HCT116 (cell line): Measurements from ENCODE around the gene MLXIPL. TPM values are rescaled to one million over a fixed set of nuclear protein-coding genes. Genes with fewer than 3 reads are reported as not detected.
"Not testable (repeated sequence)": the region's sequence is repeated elsewhere in the genome, so short reads cannot be mapped to it uniquely, and the experiment has no call there.

Experiments
- ATAC-seq: fragments of 200-7000 bp; cut with Tn5 transposase; 2 replicates; pipeline ENCODE4 v1.9.1; 2020; ENCODE audit warnings: mild to moderate bottlenecking, moderate library complexity
- BruUV-seq: library from RNA; stranded (reverse); fragments of 400-500 nt; replicated peaks from 2 replicates; lab custom pipeline; 2021; lab: Mats Ljungman, UMichigan
- CTCF ChIA-PET: fragments of 300-600 bp; sonication (Branson Sonifier 250); formaldehyde crosslinking; loops from one replicate; lab custom pipeline; 2021; ENCODE audit warnings: antibody characterized with exemption; lab: Charles Lee
- POLR2A ChIA-PET: fragments of 300-600, 350-600 bp; sonication (Branson Sonifier 250); formaldehyde crosslinking; loops from one replicate; lab custom pipeline; 2021; ENCODE audit warnings: antibody characterized with exemption; lab: Charles Lee
- RAD21 ChIA-PET, 2 experiments: fragments of 300-600 bp; sonication (Branson Sonifier 250); formaldehyde crosslinking; loops; one replicate each; lab custom pipeline; 2023; ENCODE audit warnings: low total read pairs in 2 of 2; ENCODE audit not compliant: uncharacterized antibody in 2 of 2, unreplicated experiment in 2 of 2, low non-redundant PET in 1 of 2; lab: Charles Lee
- DNase-seq: peaks from one replicate; pipeline ENCODE4 v3.0.0-alpha.2; 2010; ENCODE audit warnings: low read depth, low spot score
- H2AFZ ChIP-seq: fragments of 200-600 bp; shearing (Covaris generic), sonication (generic); 2 replicates; pipeline ENCODE4 v1.6.1; 2017; ENCODE audit warnings: low read depth, mixed run types, mixed read lengths, antibody characterized with exemption, low read length; ENCODE audit not compliant: poor library complexity, severe bottlenecking
- H3K27ac ChIP-seq: 2 replicates; pipeline ENCODE4 v1.5.1; 2012; ENCODE audit warnings: low read depth, low read length
- H3K27me3 ChIP-seq: fragments of 200-600 bp; sonication (generic); 2 replicates; pipeline ENCODE4 v1.6.1; 2016; ENCODE audit warnings: mixed run types, low read length, mixed read lengths; ENCODE audit not compliant: insufficient read depth
- H3K36me3 ChIP-seq, 2 experiments: fragments of 200-500 bp in 1 of 2; fragments of 200-600 bp in 1 of 2; sonication (Bioruptor generic) in 1 of 2; sonication (generic) in 1 of 2; 2 replicates each; pipeline versions ENCODE4 v1.5.1 to v1.6.1; 2014 to 2016; ENCODE audit warnings: low read length in 2 of 2, inconsistent platforms in 1 of 2, mixed read lengths in 1 of 2, mixed run types in 1 of 2; ENCODE audit not compliant: insufficient read depth in 2 of 2, control insufficient read depth in 1 of 2
- H3K4me1 ChIP-seq, 2 experiments: fragments of 200-600 bp in 1 of 2; sonication (generic) in 1 of 2; 2 replicates each; pipeline versions ENCODE4 v1.5.1 to v1.6.1; 2012 to 2017; ENCODE audit warnings: low read length in 2 of 2, inconsistent platforms in 1 of 2, mild to moderate bottlenecking in 1 of 2, mixed read lengths in 1 of 2, mixed run types in 1 of 2, moderate library complexity in 1 of 2; ENCODE audit not compliant: insufficient read depth in 2 of 2, control insufficient read depth in 1 of 2
- H3K4me2 ChIP-seq: fragments of 200-600 bp; sonication (generic); 2 replicates; pipeline ENCODE4 v1.6.1; 2017; ENCODE audit warnings: mixed run types, low read length, mixed read lengths
- H3K4me3 ChIP-seq, 2 experiments: fragments of 200-600 bp in 1 of 2; sonication (generic) in 1 of 2; replicated peaks in 1 of 2; 2 replicates each; pipeline ENCODE4 v1.5.1; 2011 to 2016; ENCODE audit warnings: low read length in 2 of 2, control low read depth in 1 of 2, low read depth in 1 of 2, mild to moderate bottlenecking in 1 of 2, mixed read lengths in 1 of 2, mixed run types in 1 of 2
- H3K79me2 ChIP-seq: fragments of 200-600 bp; sonication (generic); 2 replicates; pipeline ENCODE4 v1.6.1; 2017; ENCODE audit warnings: mild to moderate bottlenecking, mixed run types, low read length, moderate library complexity, mixed read lengths; ENCODE audit not compliant: insufficient read depth
- H3K9ac ChIP-seq: fragments of 200-600 bp; sonication (generic); 2 replicates; pipeline ENCODE4 v1.6.1; 2016; ENCODE audit warnings: low read length, mixed read lengths
- H3K9me2 ChIP-seq: fragments of 200-600 bp; sonication (generic), shearing (Covaris generic); 2 replicates; pipeline ENCODE4 v1.6.1; 2017; ENCODE audit warnings: mixed run types, mild to moderate bottlenecking, moderate library complexity; ENCODE audit not compliant: insufficient read depth
- H3K9me3 ChIP-seq, 2 experiments: fragments of 200-500 bp in 1 of 2; fragments of 200-600 bp in 1 of 2; sonication (Bioruptor generic) in 1 of 2; sonication (generic) in 1 of 2; 2 replicates each; pipeline ENCODE4 v1.6.1; 2014 to 2017; ENCODE audit warnings: low read length in 2 of 2, mixed read lengths in 2 of 2, inconsistent platforms in 1 of 2, low read depth in 1 of 2, mild to moderate bottlenecking in 1 of 2, mixed run types in 1 of 2, moderate library complexity in 1 of 2; ENCODE audit not compliant: control insufficient read depth in 1 of 2, insufficient read depth in 1 of 2
- H4K20me1 ChIP-seq: fragments of 200-600 bp; sonication (generic), shearing (Covaris generic); 2 replicates; pipeline ENCODE4 v1.6.1; 2017; ENCODE audit warnings: mixed run types, mild to moderate bottlenecking, moderate library complexity; ENCODE audit not compliant: insufficient read depth
- FOSL1 ChIP-seq: IDR thresholded peaks from 2 replicates; pipeline ENCODE4 v1.6.1; 2012; ENCODE audit warnings: low read depth
- intact Hi-C: fragments of 100-400 bp; cut with micrococcal nuclease; formaldehyde crosslinking; loops from 2 replicates; pipeline ENCODE4 v1.10.0; 2022
- total RNA-seq: library from RNA; stranded (reverse); gene quantifications from one replicate; pipeline ENCODE4 v1.2.1, GENCODE V29; 2021; ENCODE audit not compliant: unreplicated experiment

MLXIPL gene
- total RNA-seq, 1 experiment from 2014 or later = 79.4 TPM

- peaks cover 6% of the 10 kb centered on the region for H3K79me2 ChIP-seq
- no TSS peak for BruUV-seq
- no peaks in the 10 kb centered on the region for H3K9me2 ChIP-seq
- no peak for TF ChIP-seq FOSL1
- ATAC-seq (no peak), DNase-seq (no peak)
- H2AFZ ChIP-seq = no peak overlapping the region
- H4K20me1 ChIP-seq = no peaks in the 10 kb centered on the region
- no peak overlapping the region for H3K27ac ChIP-seq
- ChIA-PET POLR2A (no interaction called here), RAD21 (no interaction called here), CTCF (no interaction called here)
- intact Hi-C loops = no loop called here
- no peak overlapping the region for H3K4me2 ChIP-seq
- no peaks in the 10 kb centered on the region for H3K27me3 ChIP-seq
- no peak overlapping the region for H3K9ac ChIP-seq
- H3K4me3 ChIP-seq = no peak overlapping the region
- H3K9me3 ChIP-seq = no peaks in the 10 kb centered on the region
- H3K36me3 ChIP-seq = no peaks in the 10 kb centered on the region
- H3K4me1 ChIP-seq = peaks cover 8 to 10% of the 10 kb centered on the region in 2 experiments
Observed at GRCh38 chr7:73582664-73583202, 41.6 kb downstream of the MLXIPL start.

GRCh38 chr7:73581006-73581405 is 43.3 kb downstream of the MLXIPL start:
- intact Hi-C loops, BruUV-seq: not testable (repeated sequence)

More at GRCh38 chr7:73581006-73581405, 43.3 kb downstream of the MLXIPL start:
- CTCF ChIA-PET, H2AFZ ChIP-seq, RAD21 ChIA-PET, POLR2A ChIA-PET, H3K27ac ChIP-seq, H3K9me3 ChIP-seq, H4K20me1 ChIP-seq, H3K9ac ChIP-seq, H3K27me3 ChIP-seq, H3K4me3 ChIP-seq, H3K9me2 ChIP-seq, ATAC-seq, H3K36me3 ChIP-seq, H3K4me2 ChIP-seq, DNase-seq: not testable (repeated sequence)
- Histone ChIP-seq H3K79me2 (peaks cover 22% of the 10 kb centered on the region), H3K4me1 (peaks cover 19 to 27% of the 10 kb centered on the region in 2 experiments)
